ENCODE measurements around the gene ELFN1.

The ELFN1 gene

GRCh38 chr7:1670894-1671593 is 967 bp downstream of the ELFN1 start:
- ChIA-PET CTCF (interaction anchor here (0.6 kb wide), 2 partner anchors 64 to 87 kb away, joined by 3 to 5 read pairs; no protein-coding TSS in a partner anchor), POLR2A (ENCODE audit: low non-redundant PET) (no interaction called here)
- no peak overlapping the region for H3K27ac ChIP-seq

GRCh38 chr7:1671594-1672451 is 1.7 kb downstream of the ELFN1 start:
- TF ChIP-seq CTCF (conservative IDR thresholded peaks at IDR 0.05; ENCODE audit: low read depth) = no peak
- POLR2A ChIA-PET (ENCODE audit: low non-redundant PET) = no interaction called here
- CTCF ChIA-PET = interaction anchor here (0.6 to 1.1 kb wide), 3 partner anchors 9 to 63 kb away, joined by 3 to 5 read pairs (median 3); no protein-coding TSS in a partner anchor
- DNase-seq (ENCODE audit: low spot score) = no peak
- no peak overlapping the region for H3K27ac ChIP-seq

More at GRCh38 chr7:1670894-1671593, 967 bp downstream of the ELFN1 start:
- TF ChIP-seq CTCF (conservative IDR thresholded peaks at IDR 0.05; ENCODE audit: low read depth) = no peak
- no peak for DNase-seq (ENCODE audit: low spot score)

GRCh38 chr7:1672851-1673486 is 2.9 kb downstream of the ELFN1 start:
- CTCF ChIA-PET = interaction anchor here (1.1 kb wide), 1 partner anchor 10 kb away, joined by 3 read pairs; no protein-coding TSS in a partner anchor

GRCh38 chr7:1673581-1674118 is 3.6 kb downstream of the ELFN1 start:
- CTCF ChIA-PET = interaction anchor here (0.7 kb wide), 1 partner anchor 17 kb away, joined by 5 read pairs; no protein-coding TSS in a partner anchor
- POLR2A ChIA-PET (ENCODE audit: low non-redundant PET) = no interaction called here
- DNase-seq (ENCODE audit: low spot score) = no peak
- no peak for TF ChIP-seq CTCF (conservative IDR thresholded peaks at IDR 0.05; ENCODE audit: low read depth)
- H3K27ac ChIP-seq = no peak overlapping the region

More at GRCh38 chr7:1672851-1673486, 2.9 kb downstream of the ELFN1 start:
- no peak for DNase-seq (ENCODE audit: low spot score)
- POLR2A ChIA-PET (ENCODE audit: low non-redundant PET) = no interaction called here
- no peak overlapping the region for H3K27ac ChIP-seq
- no peak for TF ChIP-seq CTCF (conservative IDR thresholded peaks at IDR 0.05; ENCODE audit: low read depth)

- ChIA-PET CTCF (interaction anchor here (0.6 to 1.0 kb wide), 3 partner anchors 10 to 76 kb away, joined by 3 to 5 read pairs (median 4); no protein-coding TSS in a partner anchor), POLR2A (ENCODE audit: low non-redundant PET) (no interaction called here)
- DNase-seq (ENCODE audit: low spot score) = no peak
- no peak overlapping the region for H3K27ac ChIP-seq
- TF ChIP-seq CTCF (conservative IDR thresholded peaks at IDR 0.05; ENCODE audit: low read depth) = no peak
Measured at GRCh38 chr7:1674161-1675035, 4.3 kb downstream of the ELFN1 start.

Measured in RWPE1 (cell line).